Measurements from ENCODE around the gene ERC2.

GRCh38 chr3:56196700-56197099 is 271.6 kb downstream of the ERC2 start:
- TF ChIP-seq CTCF (IDR thresholded peaks at IDR 0.05) (no peak), POLR2A (IDR thresholded peaks at IDR 0.05) (no peak), EP300 (IDR thresholded peaks at IDR 0.05) (no peak)

All from ovary (tissue), 3 donors.